ENCODE data around the gene FOXN3.

GRCh38 chr14:89248411-89249064 lies 168.5 kb downstream of the FOXN3 start:
- TF ChIP-seq CTCF (IDR thresholded peaks at IDR 0.05; ENCODE audit: insufficient read depth, low read depth, low read length), result no peak
- TF ChIP-seq EZH2 (IDR thresholded peaks at IDR 0.05; ENCODE audit: insufficient read depth, low read length), result no peak

Data from astrocyte (in vitro differentiated cells and primary cell).